GM18951 (cell line): ENCODE results near the gene MBD3L1.

ENCODE experiments used
- POLR2A ChIP-seq: IDR thresholded peaks from 4 replicates; pipeline ENCODE4 v1.6.1; 2011; ENCODE audit warnings: mild to moderate bottlenecking; ENCODE audit not compliant: insufficient read length, insufficient read depth; ENCODE audit errors: extremely low read depth
- in situ Hi-C: fragments of 300-500 bp; cut with MboI; formaldehyde crosslinking; loops from one replicate; pipeline ENCODE4 v1.12.0; 2022; ENCODE audit warnings: low sequenced_read_pairs, mixed read lengths, inconsistent platforms; ENCODE audit not compliant: unreplicated experiment

MBD3L1 gene

GRCh38 chr19:8846819-8847218 lies 14.6 kb downstream of the MBD3L1 start:
- TF ChIP-seq POLR2A, result no peak
- in situ Hi-C loops, result no loop called here

DNA sequence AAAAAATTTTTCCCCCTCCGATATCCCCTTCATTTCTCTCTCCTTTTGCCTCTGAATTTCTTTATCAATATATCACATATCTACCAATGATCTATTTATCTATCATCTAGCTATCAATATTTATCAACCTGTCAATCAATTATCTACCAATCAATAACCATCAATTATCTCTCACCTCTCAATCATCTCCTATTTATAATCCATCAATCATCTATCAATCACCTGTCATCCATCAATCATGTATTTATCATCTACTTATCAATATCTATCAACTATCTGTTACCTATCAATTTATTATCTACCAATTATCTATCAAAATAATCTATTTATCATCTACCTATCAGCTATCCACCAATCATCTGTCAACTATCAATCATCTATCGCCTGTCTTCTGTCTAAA lies 17.1 kb downstream of the MBD3L1 start:
- no peak for TF ChIP-seq POLR2A
- in situ Hi-C loops, result no loop called here

GRCh38 chr19:8850488-8850887 lies 18.3 kb downstream of the MBD3L1 start:
- TF ChIP-seq POLR2A, result no peak
- in situ Hi-C loops, result no loop called here

DNA sequence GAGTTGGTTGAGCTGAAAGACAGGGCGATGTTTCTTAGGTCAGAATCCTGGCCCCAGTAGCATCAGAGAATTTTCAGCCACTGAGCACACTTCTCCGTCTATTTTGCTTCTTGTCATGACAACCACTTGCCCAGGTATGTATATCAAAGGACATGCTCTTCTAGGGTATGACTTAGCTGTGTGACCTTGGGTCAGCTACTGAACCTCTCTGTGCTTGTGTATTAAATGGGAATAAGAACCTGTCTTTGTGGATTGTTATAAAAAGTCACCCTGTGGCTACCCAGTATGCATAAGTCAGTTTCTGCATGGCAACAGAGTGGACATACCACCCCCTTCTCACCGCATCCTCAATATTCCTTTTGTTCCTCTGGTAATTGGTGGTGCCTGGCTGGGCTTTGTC lies 26.1 kb downstream of the MBD3L1 start:
- in situ Hi-C loops, result no loop called here

GRCh38 chr19:8866344-8866743 lies 34.2 kb downstream of the MBD3L1 start:
- TF ChIP-seq POLR2A, result no peak
- in situ Hi-C loops, result no loop called here

More for the DNA sequence above, 26.1 kb downstream of the MBD3L1 start:
- TF ChIP-seq POLR2A, result no peak

DNA sequence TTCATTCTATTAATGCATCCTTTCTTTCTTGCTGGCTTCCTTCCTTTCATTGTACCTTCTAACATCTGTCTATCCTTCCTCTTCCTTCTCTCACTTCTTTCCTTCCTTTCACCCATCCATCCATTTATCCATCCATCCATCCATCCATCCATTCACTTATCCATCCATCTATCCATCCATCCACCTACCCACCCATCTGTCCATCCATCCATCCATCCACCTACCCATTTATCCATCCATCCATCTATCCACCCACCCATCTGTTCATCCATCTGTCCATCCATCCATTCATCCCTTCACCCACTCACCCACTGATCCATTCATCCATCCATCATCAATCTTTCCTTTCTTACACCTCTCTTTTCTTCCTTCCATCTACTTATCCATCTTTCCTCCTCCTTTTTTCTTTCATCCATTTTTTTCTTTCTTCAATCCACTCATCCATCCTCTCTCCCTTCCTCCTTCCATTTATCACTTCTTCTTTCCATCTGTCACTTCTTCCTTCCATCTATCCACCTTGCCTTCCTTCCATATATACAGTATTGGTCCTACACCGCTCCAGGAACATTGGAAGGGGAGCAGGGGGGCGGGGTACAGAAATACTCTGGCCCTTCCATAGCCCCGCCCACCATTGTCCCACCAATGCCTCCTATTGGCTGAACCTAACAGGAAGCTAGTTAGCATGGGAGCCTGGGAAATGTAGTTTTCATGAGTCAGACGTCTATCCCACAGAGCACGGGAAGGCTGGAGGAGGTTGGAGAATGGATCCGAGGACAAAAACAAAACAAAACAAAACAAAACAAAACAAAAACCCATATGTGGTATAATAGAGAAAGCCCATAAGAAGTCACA lies 45.9 kb downstream of the MBD3L1 start:
- in situ Hi-C loops, result no loop called here
- TF ChIP-seq POLR2A, result no peak

DNA sequence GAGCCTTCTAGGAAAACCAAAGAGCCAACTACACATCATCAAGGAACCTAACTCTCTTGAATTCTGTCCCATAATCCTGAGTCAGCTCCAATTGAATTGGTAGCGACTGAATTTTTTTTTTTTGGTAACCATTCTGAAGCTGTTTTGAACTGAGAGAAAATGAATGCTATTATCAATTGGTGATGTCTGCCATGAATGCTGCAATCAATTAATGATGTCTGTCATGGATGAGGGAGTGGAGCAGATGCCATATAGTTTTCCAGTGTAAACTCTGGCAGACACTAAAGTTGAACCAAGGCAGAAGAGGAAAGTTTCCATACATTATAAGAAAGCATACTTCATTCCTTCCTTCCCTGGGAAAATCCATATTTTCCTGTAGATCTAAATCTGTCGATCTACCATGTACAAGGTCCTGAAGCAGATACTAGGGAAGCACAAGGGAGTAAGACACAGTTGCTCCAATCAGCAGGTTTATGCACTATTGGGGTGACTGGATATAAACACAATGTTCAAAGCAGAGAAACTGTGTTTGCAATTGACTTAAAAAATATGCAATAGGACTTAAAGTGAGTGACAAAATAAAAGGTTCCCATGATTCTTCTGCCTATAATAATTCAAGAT lies 48.8 kb downstream of the MBD3L1 start:
- in situ Hi-C loops, result no loop called here
- TF ChIP-seq POLR2A, result no peak

GRCh38 chr19:8881512-8881911 lies 49.3 kb downstream of the MBD3L1 start:
- no peak for TF ChIP-seq POLR2A
- in situ Hi-C loops, result no loop called here

DNA sequence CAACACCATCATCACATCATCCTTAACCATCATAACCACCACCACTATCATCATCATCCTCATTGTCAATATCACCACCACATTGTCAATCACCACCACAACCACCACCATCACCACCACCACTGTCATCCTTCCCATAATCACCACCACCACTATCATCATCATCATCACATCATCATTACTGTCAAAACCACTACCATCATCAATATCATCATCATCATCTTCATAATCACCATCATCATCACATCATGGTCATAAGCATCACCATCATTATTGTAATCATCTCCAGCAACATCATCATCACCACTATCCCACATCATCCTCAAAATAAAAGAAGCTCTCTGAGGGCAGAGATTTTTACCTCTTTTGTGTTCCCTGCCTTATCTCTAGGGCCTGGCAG lies 52.2 kb downstream of the MBD3L1 start:
- no peak for TF ChIP-seq POLR2A
- in situ Hi-C loops, result no loop called here

DNA sequence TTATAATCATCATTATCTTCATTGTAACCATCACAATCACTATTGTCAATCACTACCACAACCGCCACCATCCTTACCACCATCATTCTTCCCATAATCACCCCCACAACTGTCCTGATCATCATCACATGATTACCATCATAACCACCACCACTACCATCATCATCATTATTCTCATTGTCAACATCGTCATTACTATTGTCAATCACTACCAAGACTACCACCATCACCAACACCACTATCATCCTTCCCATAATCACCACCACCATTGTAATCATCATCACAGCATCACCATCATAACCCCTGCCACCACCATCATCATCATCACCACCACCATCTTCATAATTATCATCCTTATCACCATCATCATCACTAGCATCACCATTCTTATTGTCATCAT lies 55.2 kb downstream of the MBD3L1 start:
- no peak for TF ChIP-seq POLR2A
- in situ Hi-C loops, result no loop called here

- TF ChIP-seq POLR2A, result no peak
- in situ Hi-C loops, result no loop called here
Observed at GRCh38 chr19:8890260-8890659, 58.1 kb downstream of the MBD3L1 start.
